Measurements from ENCODE around the gene MEIKIN. TPM values are rescaled to one million over a fixed set of nuclear protein-coding genes. Genes with fewer than 3 reads are reported as not detected.

MEIKIN gene
- polyA plus RNA-seq, 3 donors: 0.16 to 1.6 (median 1.6) TPM

GRCh38 chr5:131987251-131987650 lies 41.8 kb upstream of the MEIKIN start:
- Mint-ChIP-seq H3K36me3 (no peaks in the 10 kb centered on the region), H3K9me3 (no peaks in the 10 kb centered on the region), H3K27me3 (ENCODE audit: low read depth in 3 of 3) (peaks cover 0 to 7% (median 2%) of the 10 kb centered on the region in 3 donors), H3K4me3 (no peak overlapping the region), H3K27ac (peak overlapping the region in 1 of 7 donors; percentile 56), H3K4me1 (no peaks in the 10 kb centered on the region)
- intact Hi-C loops (cut with micrococcal nuclease): no loop called here
- Histone ChIP-seq H3K36me3 (replicated peaks in 1 of 2; ENCODE audit: control insufficient read depth in 1 of 2, insufficient read depth in 2 of 2, low read length in 2 of 2) (no peaks in the 10 kb centered on the region), H3K27ac (ENCODE audit: low read depth in 1 of 2, low read length in 2 of 2) (no peak overlapping the region), H3K4me3 (replicated peaks in 1 of 3; ENCODE audit: low read depth in 2 of 3, low read length in 3 of 3) (no peak overlapping the region), H3K79me2 (ENCODE audit: insufficient read depth, low read length) (no peaks in the 10 kb centered on the region), H3K4me1 (ENCODE audit: control insufficient read depth in 1 of 2, insufficient read depth in 2 of 2, low read length in 2 of 2) (no peaks in the 10 kb centered on the region), H3K4me2 (replicated peaks; ENCODE audit: extremely low read depth, low read length, poor library complexity, severe bottlenecking) (no peak overlapping the region), H4K20me1 (ENCODE audit: insufficient read depth, low read length) (no peaks in the 10 kb centered on the region), H3K9me3 (replicated peaks in 1 of 2; ENCODE audit: control insufficient read depth in 1 of 2, insufficient read depth in 1 of 2, low read length in 2 of 2) (no peaks in the 10 kb centered on the region), H3K9ac (ENCODE audit: insufficient read depth, low read length, poor library complexity, severe bottlenecking) (no peak overlapping the region), H2AFZ (ENCODE audit: insufficient read depth, low read depth, low read length, poor library complexity, severe bottlenecking) (no peak overlapping the region), H3K27me3 (ENCODE audit: control insufficient read depth in 2 of 2, insufficient read depth in 2 of 2, low read length in 2 of 2) (no peaks in the 10 kb centered on the region)
- no peak for DNase-seq
- TF ChIP-seq, protein P1, sequence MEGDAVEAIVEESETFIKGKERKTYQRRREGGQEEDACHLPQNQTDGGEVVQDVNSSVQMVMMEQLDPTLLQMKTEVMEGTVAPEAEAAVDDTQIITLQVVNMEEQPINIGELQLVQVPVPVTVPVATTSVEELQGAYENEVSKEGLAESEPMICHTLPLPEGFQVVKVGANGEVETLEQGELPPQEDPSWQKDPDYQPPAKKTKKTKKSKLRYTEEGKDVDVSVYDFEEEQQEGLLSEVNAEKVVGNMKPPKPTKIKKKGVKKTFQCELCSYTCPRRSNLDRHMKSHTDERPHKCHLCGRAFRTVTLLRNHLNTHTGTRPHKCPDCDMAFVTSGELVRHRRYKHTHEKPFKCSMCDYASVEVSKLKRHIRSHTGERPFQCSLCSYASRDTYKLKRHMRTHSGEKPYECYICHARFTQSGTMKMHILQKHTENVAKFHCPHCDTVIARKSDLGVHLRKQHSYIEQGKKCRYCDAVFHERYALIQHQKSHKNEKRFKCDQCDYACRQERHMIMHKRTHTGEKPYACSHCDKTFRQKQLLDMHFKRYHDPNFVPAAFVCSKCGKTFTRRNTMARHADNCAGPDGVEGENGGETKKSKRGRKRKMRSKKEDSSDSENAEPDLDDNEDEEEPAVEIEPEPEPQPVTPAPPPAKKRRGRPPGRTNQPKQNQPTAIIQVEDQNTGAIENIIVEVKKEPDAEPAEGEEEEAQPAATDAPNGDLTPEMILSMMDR (IDR thresholded peaks at IDR 0.05): no peak
- WGBS (ENCODE audit: insufficient coverage): 91% methylated on average over 3 of the region's 3 CpGs

GRCh38 chr5:131986161-131986912 lies 40.9 kb upstream of the MEIKIN start:
- no peaks in the 10 kb centered on the region for H3K9me3 Mint-ChIP-seq
- no peaks in the 10 kb centered on the region for H4K20me1 ChIP-seq (ENCODE audit: insufficient read depth, low read length)
- no peak overlapping the region for H3K4me2 ChIP-seq (replicated peaks; ENCODE audit: extremely low read depth, low read length, poor library complexity, severe bottlenecking)
- peak overlapping the region in 1 of 7 donors; percentile 37 for H3K27ac Mint-ChIP-seq
- H3K4me3 Mint-ChIP-seq: no peak overlapping the region
- no peaks in the 10 kb centered on the region for H3K9me3 ChIP-seq (replicated peaks in 1 of 2; ENCODE audit: control insufficient read depth in 1 of 2, insufficient read depth in 1 of 2, low read length in 2 of 2)
- H2AFZ ChIP-seq (ENCODE audit: insufficient read depth, low read depth, low read length, poor library complexity, severe bottlenecking): no peak overlapping the region
- H3K36me3 ChIP-seq (replicated peaks in 1 of 2; ENCODE audit: control insufficient read depth in 1 of 2, insufficient read depth in 2 of 2, low read length in 2 of 2): no peaks in the 10 kb centered on the region
- no peak overlapping the region for H3K9ac ChIP-seq (ENCODE audit: insufficient read depth, low read length, poor library complexity, severe bottlenecking)
- peaks cover 0 to 3% (median 2%) of the 10 kb centered on the region in 3 donors for H3K27me3 Mint-ChIP-seq (ENCODE audit: low read depth in 3 of 3)
- 94% methylated on average over 4 of the region's 8 CpGs for WGBS (ENCODE audit: insufficient coverage)
- no peaks in the 10 kb centered on the region for H3K4me1 ChIP-seq (ENCODE audit: control insufficient read depth in 1 of 2, insufficient read depth in 2 of 2, low read length in 2 of 2)
- no peak overlapping the region for H3K4me3 ChIP-seq (replicated peaks in 1 of 3; ENCODE audit: low read depth in 2 of 3, low read length in 3 of 3)
- H3K27ac ChIP-seq (ENCODE audit: low read depth in 1 of 2, low read length in 2 of 2): no peak overlapping the region
- intact Hi-C loops (cut with micrococcal nuclease): no loop called here
- no peak for DNase-seq
- H3K27me3 ChIP-seq (ENCODE audit: control insufficient read depth in 2 of 2, insufficient read depth in 2 of 2, low read length in 2 of 2): no peaks in the 10 kb centered on the region
- no peaks in the 10 kb centered on the region for H3K79me2 ChIP-seq (ENCODE audit: insufficient read depth, low read length)
- H3K4me1 Mint-ChIP-seq: no peaks in the 10 kb centered on the region
- no peaks in the 10 kb centered on the region for H3K36me3 Mint-ChIP-seq
- TF ChIP-seq, protein P1 (IDR thresholded peaks at IDR 0.05): no peak
